A673 (cell line): ENCODE measurements around the gene FCRL4. TPM values are rescaled to one million over a fixed set of nuclear protein-coding genes. Genes with fewer than 3 reads are reported as not detected.

ENCODE experiments used
- Bru-seq: library from RNA; stranded (reverse); fragments of 400-500 nt; gene quantifications from one replicate; lab custom pipeline; 2021; lab: Mats Ljungman, UMichigan
- BruChase-seq, 2 experiments: library from RNA; stranded (reverse); fragments of 400-500 nt; gene quantifications; one replicate each; lab custom pipeline; 2021; lab: Mats Ljungman, UMichigan
- BruUV-seq: library from RNA; stranded (reverse); fragments of 400-500 nt; replicated peaks from 2 replicates; lab custom pipeline; 2021; lab: Mats Ljungman, UMichigan
- CTCF ChIA-PET: fragments of 300-600 bp; sonication (Branson Sonifier 250); formaldehyde crosslinking; loops from one replicate; lab custom pipeline; 2022; ENCODE audit warnings: antibody characterized with exemption; lab: Charles Lee
- POLR2A ChIA-PET: fragments of 300-600 bp; sonication (Branson Sonifier 250); formaldehyde crosslinking; loops from one replicate; lab custom pipeline; 2022; ENCODE audit warnings: antibody characterized with exemption; ENCODE audit not compliant: low non-redundant PET; lab: Charles Lee
- DNase-seq: peaks from one replicate; pipeline ENCODE4 v3.0.0-alpha.2; 2015; ENCODE audit warnings: low spot score
- H3K27ac ChIP-seq: fragments of 200-600 bp; sonication (generic); 2 replicates; pipeline ENCODE4 v1.5.1; 2016; ENCODE audit warnings: mixed run types, low read depth, mild to moderate bottlenecking, mixed read lengths, antibody characterized with exemption, low read length; ENCODE audit not compliant: poor library complexity, severe bottlenecking
- H3K27me3 ChIP-seq: fragments of 200-600 bp; sonication (generic); replicated peaks from 2 replicates; pipeline ENCODE4 v1.6.1; 2017; ENCODE audit warnings: mixed run types, low read depth, mild to moderate bottlenecking, mixed read lengths, antibody characterized with exemption, low read length; ENCODE audit not compliant: insufficient read depth, poor library complexity
- H3K36me3 ChIP-seq: fragments of 200-600 bp; sonication (generic); 2 replicates; pipeline ENCODE4 v1.6.1; 2016; ENCODE audit warnings: mixed run types, mild to moderate bottlenecking, mixed read lengths, antibody characterized with exemption, low read length; ENCODE audit not compliant: insufficient read depth, poor library complexity, severe bottlenecking
- H3K4me1 ChIP-seq: fragments of 200-600 bp; sonication (generic); 2 replicates; pipeline ENCODE4 v1.6.1; 2017; ENCODE audit warnings: mixed run types, mild to moderate bottlenecking, mixed read lengths, antibody characterized with exemption, low read length; ENCODE audit not compliant: insufficient read depth, poor library complexity, severe bottlenecking
- H3K4me3 ChIP-seq: fragments of 200-600 bp; sonication (generic); 2 replicates; pipeline ENCODE4 v1.5.1; 2016; ENCODE audit warnings: low read depth, mixed run types, mild to moderate bottlenecking, mixed read lengths, low read length; ENCODE audit not compliant: poor library complexity, severe bottlenecking
- H3K9me3 ChIP-seq: fragments of 200-600 bp; sonication (generic); 2 replicates; pipeline ENCODE4 v1.6.1; 2016; ENCODE audit warnings: mixed run types, low read depth, mild to moderate bottlenecking, mixed read lengths, antibody characterized with exemption, low read length; ENCODE audit not compliant: poor library complexity, severe bottlenecking
- CTCF ChIP-seq: fragments of 300-800, 200-600 bp; sonication (generic); conservative IDR thresholded peaks from 2 replicates; pipeline ENCODE4 v1.5.1; 2017; ENCODE audit warnings: low read depth, mild to moderate bottlenecking, antibody characterized with exemption, low read length, moderate library complexity, mixed read lengths
- EZH2 ChIP-seq: fragments of 200-600 bp; sonication (generic); IDR thresholded peaks from 2 replicates; pipeline ENCODE4 v1.6.1; 2017; ENCODE audit warnings: borderline replicate concordance, low read depth, mild to moderate bottlenecking, mixed read lengths, antibody characterized with exemption, low read length; ENCODE audit not compliant: poor library complexity, severe bottlenecking
- intact Hi-C: fragments of 100-400 bp; cut with micrococcal nuclease; formaldehyde crosslinking; loops from one replicate; pipeline ENCODE4 v1.10.0; 2022; ENCODE audit not compliant: unreplicated experiment
- long read RNA-seq: library from polyadenylated mRNA; stranded (forward); transcript quantifications from one replicate; pipeline ENCODE4 v2.0.0, GENCODE V29; 2022
- total RNA-seq: library from RNA; stranded (reverse); gene quantifications from 2 replicates; pipeline ENCODE4 v1.2.3, GENCODE V29; 2021

Gene FCRL4
- total RNA-seq (not detected in 2 replicates), Bru-seq, nascent RNA (not detected), BruChase-seq, experiment 1, labeled RNA remaining after a 2-hour chase (not detected), BruChase-seq, experiment 2, labeled RNA remaining after a 6-hour chase (not detected)
- long read RNA-seq = 0 reads

- POLR2A ChIA-PET = no interaction called here
- Histone ChIP-seq H3K4me3 (no peak within 1 kb of the TSS), H3K36me3 (no peaks in the 10 kb centered on the region), H3K27ac (no peak within 1 kb of the TSS), H3K27me3 (peaks cover 47% of the 10 kb centered on the region), H3K9me3 (no peaks in the 10 kb centered on the region), H3K4me1 (no peaks in the 10 kb centered on the region)
- CTCF ChIA-PET = no interaction called here
- no peak for DNase-seq
- intact Hi-C loops = no loop called here
- TF ChIP-seq EZH2 = no peak
- TF ChIP-seq CTCF = no peak
- BruUV-seq = no TSS peak
These were observed at the start of gene FCRL4 for GRCh38 chr1:157597959-157598667. Gene FCRL4 (minus strand): TSS chr1:157598085. CDS start chr1:157597944, 141 bp downstream.

- Histone ChIP-seq H3K4me3 (no peak overlapping the region), H3K4me1 (no peaks in the 10 kb centered on the region), H3K27me3 (peaks cover 38% of the 10 kb centered on the region), H3K27ac (no peak overlapping the region), H3K36me3 (no peaks in the 10 kb centered on the region), H3K9me3 (no peaks in the 10 kb centered on the region)
- no peak for TF ChIP-seq EZH2
- TF ChIP-seq CTCF = no peak
- BruUV-seq = no TSS peak
- POLR2A ChIA-PET = no interaction called here
- intact Hi-C loops = no loop called here
- DNase-seq = no peak
- CTCF ChIA-PET = no interaction called here
These were observed 48.3 kb upstream of the FCRL4 start for GRCh38 chr1:157646144-157646543.

GRCh38 chr1:157641177-157641576 is 43.3 kb upstream of the FCRL4 start:
- no peaks in the 10 kb centered on the region for H3K4me1 ChIP-seq
- H3K36me3 ChIP-seq = no peaks in the 10 kb centered on the region
- DNase-seq = no peak
- H3K4me3 ChIP-seq = no peak overlapping the region
- peaks cover 18% of the 10 kb centered on the region for H3K27me3 ChIP-seq
- ChIA-PET POLR2A (no interaction called here), CTCF (no interaction called here)
- intact Hi-C loops = no loop called here
- no TSS peak for BruUV-seq
- H3K27ac ChIP-seq = no peak overlapping the region
- TF ChIP-seq EZH2 (no peak), CTCF (no peak)
- H3K9me3 ChIP-seq = no peaks in the 10 kb centered on the region
